ENCODE data around the gene EVI5L. TPM values are rescaled to one million over a fixed set of nuclear protein-coding genes. Genes with fewer than 3 reads are reported as not detected.

The EVI5L gene
- total and polyA plus RNA-seq, 2 of the 13 experiments (the other 11 are each of a cell fraction or from before 2014, with no cell fraction given), result 1.7 to 2.4 TPM

DNA sequence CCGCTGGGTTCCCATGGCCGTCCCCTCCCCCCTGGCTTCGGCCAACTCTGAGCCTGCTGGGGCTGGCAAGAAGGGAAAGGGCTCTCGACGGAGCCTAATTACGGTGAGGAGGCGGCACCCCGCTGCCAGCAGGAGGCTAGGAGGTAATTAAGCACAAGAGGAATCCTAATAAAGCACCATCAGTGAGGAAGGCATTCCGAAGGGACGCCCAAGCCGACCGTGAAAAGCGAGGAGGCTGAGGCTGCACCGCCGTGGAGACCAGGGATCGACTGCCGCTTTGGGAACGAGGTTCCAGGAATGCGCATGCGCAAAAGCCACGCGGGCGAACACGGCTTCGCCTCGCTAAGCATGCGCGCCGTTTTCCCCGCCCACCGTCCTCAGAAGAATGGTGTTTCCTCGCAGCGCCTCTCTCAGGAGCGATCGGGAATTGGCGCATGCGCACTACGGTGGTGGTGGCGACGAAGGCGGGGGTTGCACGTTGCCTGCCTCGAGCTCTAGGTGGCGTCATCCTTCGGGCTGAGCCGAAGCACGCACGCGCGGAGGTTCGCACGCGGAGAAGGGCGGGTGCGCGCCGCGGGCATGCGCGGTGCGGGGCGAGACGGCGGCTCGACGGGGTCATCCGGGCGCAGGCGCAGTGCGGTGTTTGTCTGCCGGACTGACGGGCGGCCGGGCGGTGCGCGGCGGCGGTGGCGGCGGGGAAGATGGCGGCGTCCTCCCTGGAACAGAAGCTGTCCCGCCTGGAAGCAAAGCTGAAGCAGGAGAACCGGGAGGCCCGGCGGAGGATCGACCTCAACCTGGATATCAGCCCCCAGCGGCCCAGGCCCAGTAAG, 73.4 kb downstream of the EVI5L start, which contains the start of gene MAP2K7 (continued):
- TF ChIP-seq ZNF747 (CRISPR knock-in tag; IDR thresholded peaks at IDR 0.05; ENCODE audit: borderline replicate concordance) (peak; percentile 88; the same call in 1 of the 2 replicates), KLF9 (CRISPR knock-in tag; IDR thresholded peaks at IDR 0.05; ENCODE audit: low read depth) (no peak; the same call in 1 of the 2 replicates), ZNF674 (CRISPR knock-in tag; IDR thresholded peaks at IDR 0.05; ENCODE audit: low read depth) (no peak), ZSCAN22 (CRISPR knock-in tag; IDR thresholded peaks at IDR 0.05) (no peak), MEF2D (CRISPR knock-in tag; IDR thresholded peaks at IDR 0.05) (peak; percentile 89), ZMAT3 (CRISPR knock-in tag; conservative IDR thresholded peaks at IDR 0.05) (peak; percentile 92; the same call in 1 of the 2 replicates), POLR2G (IDR thresholded peaks at IDR 0.05; ENCODE audit: low read depth, low read length) (peak; percentile 97), HOXA5 (CRISPR knock-in tag; IDR thresholded peaks at IDR 0.05) (peak; percentile 52; the same call in 1 of the 2 replicates), RXRA (CRISPR knock-in tag; IDR thresholded peaks at IDR 0.05) (peak; percentile 89), ZNF615 (CRISPR knock-in tag; IDR thresholded peaks at IDR 0.05; ENCODE audit: borderline replicate concordance) (no peak), BHLHE40 (IDR thresholded peaks at IDR 0.05; ENCODE audit: low read length) (peak; percentile 82), SAP130 (CRISPR knock-in tag; IDR thresholded peaks at IDR 0.05; ENCODE audit: low read depth) (peak; percentile 90), ZEB1 (IDR thresholded peaks at IDR 0.05; ENCODE audit: insufficient replicate concordance, low read depth) (no peak), HMG20A (CRISPR knock-in tag; IDR thresholded peaks at IDR 0.05; ENCODE audit: borderline replicate concordance) (no peak), ZNF333 (CRISPR knock-in tag; IDR thresholded peaks at IDR 0.05; ENCODE audit: borderline replicate concordance) (no peak)
- TF ChIP-seq, protein P1, sequence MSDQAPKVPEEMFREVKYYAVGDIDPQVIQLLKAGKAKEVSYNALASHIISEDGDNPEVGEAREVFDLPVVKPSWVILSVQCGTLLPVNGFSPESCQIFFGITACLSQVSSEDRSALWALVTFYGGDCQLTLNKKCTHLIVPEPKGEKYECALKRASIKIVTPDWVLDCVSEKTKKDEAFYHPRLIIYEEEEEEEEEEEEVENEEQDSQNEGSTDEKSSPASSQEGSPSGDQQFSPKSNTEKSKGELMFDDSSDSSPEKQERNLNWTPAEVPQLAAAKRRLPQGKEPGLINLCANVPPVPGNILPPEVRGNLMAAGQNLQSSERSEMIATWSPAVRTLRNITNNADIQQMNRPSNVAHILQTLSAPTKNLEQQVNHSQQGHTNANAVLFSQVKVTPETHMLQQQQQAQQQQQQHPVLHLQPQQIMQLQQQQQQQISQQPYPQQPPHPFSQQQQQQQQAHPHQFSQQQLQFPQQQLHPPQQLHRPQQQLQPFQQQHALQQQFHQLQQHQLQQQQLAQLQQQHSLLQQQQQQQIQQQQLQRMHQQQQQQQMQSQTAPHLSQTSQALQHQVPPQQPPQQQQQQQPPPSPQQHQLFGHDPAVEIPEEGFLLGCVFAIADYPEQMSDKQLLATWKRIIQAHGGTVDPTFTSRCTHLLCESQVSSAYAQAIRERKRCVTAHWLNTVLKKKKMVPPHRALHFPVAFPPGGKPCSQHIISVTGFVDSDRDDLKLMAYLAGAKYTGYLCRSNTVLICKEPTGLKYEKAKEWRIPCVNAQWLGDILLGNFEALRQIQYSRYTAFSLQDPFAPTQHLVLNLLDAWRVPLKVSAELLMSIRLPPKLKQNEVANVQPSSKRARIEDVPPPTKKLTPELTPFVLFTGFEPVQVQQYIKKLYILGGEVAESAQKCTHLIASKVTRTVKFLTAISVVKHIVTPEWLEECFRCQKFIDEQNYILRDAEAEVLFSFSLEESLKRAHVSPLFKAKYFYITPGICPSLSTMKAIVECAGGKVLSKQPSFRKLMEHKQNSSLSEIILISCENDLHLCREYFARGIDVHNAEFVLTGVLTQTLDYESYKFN (CRISPR knock-in tag; conservative IDR thresholded peaks at IDR 0.05), result peak; percentile 76
- TF ChIP-seq, protein P2, sequence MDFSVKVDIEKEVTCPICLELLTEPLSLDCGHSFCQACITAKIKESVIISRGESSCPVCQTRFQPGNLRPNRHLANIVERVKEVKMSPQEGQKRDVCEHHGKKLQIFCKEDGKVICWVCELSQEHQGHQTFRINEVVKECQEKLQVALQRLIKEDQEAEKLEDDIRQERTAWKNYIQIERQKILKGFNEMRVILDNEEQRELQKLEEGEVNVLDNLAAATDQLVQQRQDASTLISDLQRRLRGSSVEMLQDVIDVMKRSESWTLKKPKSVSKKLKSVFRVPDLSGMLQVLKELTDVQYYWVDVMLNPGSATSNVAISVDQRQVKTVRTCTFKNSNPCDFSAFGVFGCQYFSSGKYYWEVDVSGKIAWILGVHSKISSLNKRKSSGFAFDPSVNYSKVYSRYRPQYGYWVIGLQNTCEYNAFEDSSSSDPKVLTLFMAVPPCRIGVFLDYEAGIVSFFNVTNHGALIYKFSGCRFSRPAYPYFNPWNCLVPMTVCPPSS (IDR thresholded peaks at IDR 0.05), result no peak
- TF ChIP-seq, protein P3, sequence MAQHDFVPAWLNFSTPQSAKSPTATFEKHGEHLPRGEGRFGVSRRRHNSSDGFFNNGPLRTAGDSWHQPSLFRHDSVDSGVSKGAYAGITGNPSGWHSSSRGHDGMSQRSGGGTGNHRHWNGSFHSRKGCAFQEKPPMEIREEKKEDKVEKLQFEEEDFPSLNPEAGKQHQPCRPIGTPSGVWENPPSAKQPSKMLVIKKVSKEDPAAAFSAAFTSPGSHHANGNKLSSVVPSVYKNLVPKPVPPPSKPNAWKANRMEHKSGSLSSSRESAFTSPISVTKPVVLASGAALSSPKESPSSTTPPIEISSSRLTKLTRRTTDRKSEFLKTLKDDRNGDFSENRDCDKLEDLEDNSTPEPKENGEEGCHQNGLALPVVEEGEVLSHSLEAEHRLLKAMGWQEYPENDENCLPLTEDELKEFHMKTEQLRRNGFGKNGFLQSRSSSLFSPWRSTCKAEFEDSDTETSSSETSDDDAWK (CRISPR knock-in tag; IDR thresholded peaks at IDR 0.05), result no peak
- TF ChIP-seq, protein P4, sequence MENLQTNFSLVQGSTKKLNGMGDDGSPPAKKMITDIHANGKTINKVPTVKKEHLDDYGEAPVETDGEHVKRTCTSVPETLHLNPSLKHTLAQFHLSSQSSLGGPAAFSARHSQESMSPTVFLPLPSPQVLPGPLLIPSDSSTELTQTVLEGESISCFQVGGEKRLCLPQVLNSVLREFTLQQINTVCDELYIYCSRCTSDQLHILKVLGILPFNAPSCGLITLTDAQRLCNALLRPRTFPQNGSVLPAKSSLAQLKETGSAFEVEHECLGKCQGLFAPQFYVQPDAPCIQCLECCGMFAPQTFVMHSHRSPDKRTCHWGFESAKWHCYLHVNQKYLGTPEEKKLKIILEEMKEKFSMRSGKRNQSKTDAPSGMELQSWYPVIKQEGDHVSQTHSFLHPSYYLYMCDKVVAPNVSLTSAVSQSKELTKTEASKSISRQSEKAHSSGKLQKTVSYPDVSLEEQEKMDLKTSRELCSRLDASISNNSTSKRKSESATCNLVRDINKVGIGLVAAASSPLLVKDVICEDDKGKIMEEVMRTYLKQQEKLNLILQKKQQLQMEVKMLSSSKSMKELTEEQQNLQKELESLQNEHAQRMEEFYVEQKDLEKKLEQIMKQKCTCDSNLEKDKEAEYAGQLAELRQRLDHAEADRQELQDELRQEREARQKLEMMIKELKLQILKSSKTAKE (CRISPR knock-in tag; IDR thresholded peaks at IDR 0.05; ENCODE audit: borderline replicate concordance), result no peak; the same call in 1 of the 2 replicates
